ENCODE data around the gene ZNF550. TPM values are rescaled to one million over a fixed set of nuclear protein-coding genes. Genes with fewer than 3 reads are reported as not detected.

The ZNF550 gene
- total and polyA plus RNA-seq, 2 of the 13 experiments (the other 11 are each of a cell fraction or from before 2014, with no cell fraction given) = 8.6 to 9.1 TPM

DNA sequence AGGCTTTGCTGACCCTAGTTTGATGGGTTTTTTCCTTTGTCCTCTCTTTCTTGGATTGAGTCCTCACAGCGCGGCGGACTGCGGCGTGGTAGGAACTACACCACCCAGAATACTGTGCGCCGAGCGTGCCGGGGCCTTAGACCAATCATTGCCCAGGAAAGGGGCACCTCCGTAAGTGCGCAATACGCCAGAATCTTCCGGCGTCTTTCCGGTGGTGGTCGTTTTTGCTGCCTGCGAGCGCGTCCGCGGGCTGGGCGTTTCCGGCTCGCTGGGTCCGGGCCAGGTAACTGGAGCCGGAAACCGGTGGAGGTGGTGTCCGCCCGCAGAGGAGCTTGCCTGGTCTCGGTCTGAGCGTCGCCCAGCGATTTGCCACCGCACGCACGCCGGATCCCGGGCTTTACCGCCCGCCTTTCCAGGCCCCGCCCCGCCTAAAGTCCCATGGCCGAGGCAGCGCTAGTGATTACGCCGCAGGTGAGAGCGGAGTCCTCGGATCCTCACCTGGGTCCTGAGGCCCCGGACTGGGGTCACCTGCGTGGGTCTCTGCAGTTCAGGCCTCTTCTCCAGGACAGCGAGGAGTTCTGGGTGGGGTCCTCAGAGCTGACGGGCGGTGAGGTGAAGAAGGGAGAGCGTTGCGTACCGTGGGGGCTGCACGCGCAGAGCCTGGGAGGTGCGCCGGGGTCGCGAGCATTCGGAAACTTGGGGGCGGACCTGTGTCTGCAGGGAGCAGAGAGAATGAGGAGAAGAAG is 32.4 kb downstream of the ZNF550 start, which contains the start of gene ZNF549 (continued):
- TF ChIP-seq, protein P1, sequence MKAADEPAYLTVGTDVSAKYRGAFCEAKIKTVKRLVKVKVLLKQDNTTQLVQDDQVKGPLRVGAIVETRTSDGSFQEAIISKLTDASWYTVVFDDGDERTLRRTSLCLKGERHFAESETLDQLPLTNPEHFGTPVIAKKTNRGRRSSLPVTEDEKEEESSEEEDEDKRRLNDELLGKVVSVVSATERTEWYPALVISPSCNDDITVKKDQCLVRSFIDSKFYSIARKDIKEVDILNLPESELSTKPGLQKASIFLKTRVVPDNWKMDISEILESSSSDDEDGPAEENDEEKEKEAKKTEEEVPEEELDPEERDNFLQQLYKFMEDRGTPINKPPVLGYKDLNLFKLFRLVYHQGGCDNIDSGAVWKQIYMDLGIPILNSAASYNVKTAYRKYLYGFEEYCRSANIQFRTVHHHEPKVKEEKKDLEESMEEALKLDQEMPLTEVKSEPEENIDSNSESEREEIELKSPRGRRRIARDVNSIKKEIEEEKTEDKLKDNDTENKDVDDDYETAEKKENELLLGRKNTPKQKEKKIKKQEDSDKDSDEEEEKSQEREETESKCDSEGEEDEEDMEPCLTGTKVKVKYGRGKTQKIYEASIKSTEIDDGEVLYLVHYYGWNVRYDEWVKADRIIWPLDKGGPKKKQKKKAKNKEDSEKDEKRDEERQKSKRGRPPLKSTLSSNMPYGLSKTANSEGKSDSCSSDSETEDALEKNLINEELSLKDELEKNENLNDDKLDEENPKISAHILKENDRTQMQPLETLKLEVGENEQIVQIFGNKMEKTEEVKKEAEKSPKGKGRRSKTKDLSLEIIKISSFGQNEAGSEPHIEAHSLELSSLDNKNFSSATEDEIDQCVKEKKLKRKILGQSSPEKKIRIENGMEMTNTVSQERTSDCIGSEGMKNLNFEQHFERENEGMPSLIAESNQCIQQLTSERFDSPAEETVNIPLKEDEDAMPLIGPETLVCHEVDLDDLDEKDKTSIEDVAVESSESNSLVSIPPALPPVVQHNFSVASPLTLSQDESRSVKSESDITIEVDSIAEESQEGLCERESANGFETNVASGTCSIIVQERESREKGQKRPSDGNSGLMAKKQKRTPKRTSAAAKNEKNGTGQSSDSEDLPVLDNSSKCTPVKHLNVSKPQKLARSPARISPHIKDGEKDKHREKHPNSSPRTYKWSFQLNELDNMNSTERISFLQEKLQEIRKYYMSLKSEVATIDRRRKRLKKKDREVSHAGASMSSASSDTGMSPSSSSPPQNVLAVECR (CRISPR knock-in tag; IDR thresholded peaks at IDR 0.05; ENCODE audit: borderline replicate concordance) = peak; percentile 97
- TF ChIP-seq, protein P2, sequence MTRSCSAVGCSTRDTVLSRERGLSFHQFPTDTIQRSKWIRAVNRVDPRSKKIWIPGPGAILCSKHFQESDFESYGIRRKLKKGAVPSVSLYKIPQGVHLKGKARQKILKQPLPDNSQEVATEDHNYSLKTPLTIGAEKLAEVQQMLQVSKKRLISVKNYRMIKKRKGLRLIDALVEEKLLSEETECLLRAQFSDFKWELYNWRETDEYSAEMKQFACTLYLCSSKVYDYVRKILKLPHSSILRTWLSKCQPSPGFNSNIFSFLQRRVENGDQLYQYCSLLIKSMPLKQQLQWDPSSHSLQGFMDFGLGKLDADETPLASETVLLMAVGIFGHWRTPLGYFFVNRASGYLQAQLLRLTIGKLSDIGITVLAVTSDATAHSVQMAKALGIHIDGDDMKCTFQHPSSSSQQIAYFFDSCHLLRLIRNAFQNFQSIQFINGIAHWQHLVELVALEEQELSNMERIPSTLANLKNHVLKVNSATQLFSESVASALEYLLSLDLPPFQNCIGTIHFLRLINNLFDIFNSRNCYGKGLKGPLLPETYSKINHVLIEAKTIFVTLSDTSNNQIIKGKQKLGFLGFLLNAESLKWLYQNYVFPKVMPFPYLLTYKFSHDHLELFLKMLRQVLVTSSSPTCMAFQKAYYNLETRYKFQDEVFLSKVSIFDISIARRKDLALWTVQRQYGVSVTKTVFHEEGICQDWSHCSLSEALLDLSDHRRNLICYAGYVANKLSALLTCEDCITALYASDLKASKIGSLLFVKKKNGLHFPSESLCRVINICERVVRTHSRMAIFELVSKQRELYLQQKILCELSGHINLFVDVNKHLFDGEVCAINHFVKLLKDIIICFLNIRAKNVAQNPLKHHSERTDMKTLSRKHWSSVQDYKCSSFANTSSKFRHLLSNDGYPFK (CRISPR knock-in tag; IDR thresholded peaks at IDR 0.05; ENCODE audit: borderline replicate concordance) = peak; percentile 95
- peak; percentile 36; the same call in 1 of the 2 replicates for TF ChIP-seq ZSCAN9 (CRISPR knock-in tag; IDR thresholded peaks at IDR 0.05; ENCODE audit: borderline replicate concordance)
- no peak; the same call in 1 of the 2 replicates for TF ChIP-seq ZNF766 (CRISPR knock-in tag; IDR thresholded peaks at IDR 0.05; ENCODE audit: borderline replicate concordance)
- TF ChIP-seq ZNF577 (CRISPR knock-in tag; IDR thresholded peaks at IDR 0.05; ENCODE audit: borderline replicate concordance, low read depth) = no peak
- TF ChIP-seq, protein P3, sequence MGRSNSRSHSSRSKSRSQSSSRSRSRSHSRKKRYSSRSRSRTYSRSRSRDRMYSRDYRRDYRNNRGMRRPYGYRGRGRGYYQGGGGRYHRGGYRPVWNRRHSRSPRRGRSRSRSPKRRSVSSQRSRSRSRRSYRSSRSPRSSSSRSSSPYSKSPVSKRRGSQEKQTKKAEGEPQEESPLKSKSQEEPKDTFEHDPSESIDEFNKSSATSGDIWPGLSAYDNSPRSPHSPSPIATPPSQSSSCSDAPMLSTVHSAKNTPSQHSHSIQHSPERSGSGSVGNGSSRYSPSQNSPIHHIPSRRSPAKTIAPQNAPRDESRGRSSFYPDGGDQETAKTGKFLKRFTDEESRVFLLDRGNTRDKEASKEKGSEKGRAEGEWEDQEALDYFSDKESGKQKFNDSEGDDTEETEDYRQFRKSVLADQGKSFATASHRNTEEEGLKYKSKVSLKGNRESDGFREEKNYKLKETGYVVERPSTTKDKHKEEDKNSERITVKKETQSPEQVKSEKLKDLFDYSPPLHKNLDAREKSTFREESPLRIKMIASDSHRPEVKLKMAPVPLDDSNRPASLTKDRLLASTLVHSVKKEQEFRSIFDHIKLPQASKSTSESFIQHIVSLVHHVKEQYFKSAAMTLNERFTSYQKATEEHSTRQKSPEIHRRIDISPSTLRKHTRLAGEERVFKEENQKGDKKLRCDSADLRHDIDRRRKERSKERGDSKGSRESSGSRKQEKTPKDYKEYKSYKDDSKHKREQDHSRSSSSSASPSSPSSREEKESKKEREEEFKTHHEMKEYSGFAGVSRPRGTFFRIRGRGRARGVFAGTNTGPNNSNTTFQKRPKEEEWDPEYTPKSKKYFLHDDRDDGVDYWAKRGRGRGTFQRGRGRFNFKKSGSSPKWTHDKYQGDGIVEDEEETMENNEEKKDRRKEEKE (IDR thresholded peaks at IDR 0.05) = no peak
- peak; percentile 61; the same call in 1 of the 2 replicates for TF ChIP-seq ZNF788 (CRISPR knock-in tag; IDR thresholded peaks at IDR 0.05; ENCODE audit: borderline replicate concordance)
- no peak for TF ChIP-seq U2AF2 (IDR thresholded peaks at IDR 0.05; ENCODE audit: low read depth, low read length)
- 0 out of 2 replicates have a peak, but pooled peaks have one; percentile 60 for TF ChIP-seq TMF1 (CRISPR knock-in tag; IDR thresholded peaks at IDR 0.05; ENCODE audit: low read depth)
- TF ChIP-seq, protein P4, sequence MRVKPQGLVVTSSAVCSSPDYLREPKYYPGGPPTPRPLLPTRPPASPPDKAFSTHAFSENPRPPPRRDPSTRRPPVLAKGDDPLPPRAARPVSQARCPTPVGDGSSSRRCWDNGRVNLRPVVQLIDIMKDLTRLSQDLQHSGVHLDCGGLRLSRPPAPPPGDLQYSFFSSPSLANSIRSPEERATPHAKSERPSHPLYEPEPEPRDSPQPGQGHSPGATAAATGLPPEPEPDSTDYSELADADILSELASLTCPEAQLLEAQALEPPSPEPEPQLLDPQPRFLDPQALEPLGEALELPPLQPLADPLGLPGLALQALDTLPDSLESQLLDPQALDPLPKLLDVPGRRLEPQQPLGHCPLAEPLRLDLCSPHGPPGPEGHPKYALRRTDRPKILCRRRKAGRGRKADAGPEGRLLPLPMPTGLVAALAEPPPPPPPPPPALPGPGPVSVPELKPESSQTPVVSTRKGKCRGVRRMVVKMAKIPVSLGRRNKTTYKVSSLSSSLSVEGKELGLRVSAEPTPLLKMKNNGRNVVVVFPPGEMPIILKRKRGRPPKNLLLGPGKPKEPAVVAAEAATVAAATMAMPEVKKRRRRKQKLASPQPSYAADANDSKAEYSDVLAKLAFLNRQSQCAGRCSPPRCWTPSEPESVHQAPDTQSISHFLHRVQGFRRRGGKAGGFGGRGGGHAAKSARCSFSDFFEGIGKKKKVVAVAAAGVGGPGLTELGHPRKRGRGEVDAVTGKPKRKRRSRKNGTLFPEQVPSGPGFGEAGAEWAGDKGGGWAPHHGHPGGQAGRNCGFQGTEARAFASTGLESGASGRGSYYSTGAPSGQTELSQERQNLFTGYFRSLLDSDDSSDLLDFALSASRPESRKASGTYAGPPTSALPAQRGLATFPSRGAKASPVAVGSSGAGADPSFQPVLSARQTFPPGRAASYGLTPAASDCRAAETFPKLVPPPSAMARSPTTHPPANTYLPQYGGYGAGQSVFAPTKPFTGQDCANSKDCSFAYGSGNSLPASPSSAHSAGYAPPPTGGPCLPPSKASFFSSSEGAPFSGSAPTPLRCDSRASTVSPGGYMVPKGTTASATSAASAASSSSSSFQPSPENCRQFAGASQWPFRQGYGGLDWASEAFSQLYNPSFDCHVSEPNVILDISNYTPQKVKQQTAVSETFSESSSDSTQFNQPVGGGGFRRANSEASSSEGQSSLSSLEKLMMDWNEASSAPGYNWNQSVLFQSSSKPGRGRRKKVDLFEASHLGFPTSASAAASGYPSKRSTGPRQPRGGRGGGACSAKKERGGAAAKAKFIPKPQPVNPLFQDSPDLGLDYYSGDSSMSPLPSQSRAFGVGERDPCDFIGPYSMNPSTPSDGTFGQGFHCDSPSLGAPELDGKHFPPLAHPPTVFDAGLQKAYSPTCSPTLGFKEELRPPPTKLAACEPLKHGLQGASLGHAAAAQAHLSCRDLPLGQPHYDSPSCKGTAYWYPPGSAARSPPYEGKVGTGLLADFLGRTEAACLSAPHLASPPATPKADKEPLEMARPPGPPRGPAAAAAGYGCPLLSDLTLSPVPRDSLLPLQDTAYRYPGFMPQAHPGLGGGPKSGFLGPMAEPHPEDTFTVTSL (CRISPR knock-in tag; IDR thresholded peaks at IDR 0.05; ENCODE audit: borderline replicate concordance) = no peak
- no peak for TF ChIP-seq HHEX (CRISPR knock-in tag; IDR thresholded peaks at IDR 0.05)
- peak; percentile 96 for TF ChIP-seq PHF20 (CRISPR knock-in tag; IDR thresholded peaks at IDR 0.05)

Data from HepG2 (cell line).